KMS-11 (cell line): Measurements from ENCODE around the gene FXYD1.

ENCODE experiments used
- H2AFZ ChIP-seq: fragments of 200-600 bp; sonication (generic); 2 replicates; pipeline ENCODE4 v1.6.1; 2016; ENCODE audit warnings: antibody characterized with exemption, mixed run types, low read depth
- H3K27ac ChIP-seq: fragments of 200-600 bp; sonication (generic); 2 replicates; pipeline ENCODE4 v1.6.1; 2016; ENCODE audit warnings: mild to moderate bottlenecking, mixed run types
- H3K27me3 ChIP-seq: fragments of 200-600 bp; sonication (generic); 2 replicates; pipeline ENCODE4 v1.6.1; 2017; ENCODE audit warnings: mild to moderate bottlenecking, low read depth, mixed run types, moderate library complexity; ENCODE audit not compliant: insufficient read depth
- H3K36me3 ChIP-seq: fragments of 200-600 bp; sonication (generic); 2 replicates; pipeline ENCODE4 v1.6.1; 2017; ENCODE audit warnings: mild to moderate bottlenecking, mixed run types; ENCODE audit not compliant: insufficient read depth
- H3K4me1 ChIP-seq: fragments of 200-600 bp; sonication (generic); 2 replicates; pipeline ENCODE4 v1.6.1; 2016; ENCODE audit warnings: mild to moderate bottlenecking, low read depth, mixed run types; ENCODE audit not compliant: poor library complexity, severe bottlenecking
- H3K4me2 ChIP-seq: fragments of 200-600 bp; sonication (generic); 2 replicates; pipeline ENCODE4 v1.7.0; 2016; ENCODE audit warnings: mild to moderate bottlenecking, mixed run types
- H3K4me3 ChIP-seq: fragments of 200-600 bp; sonication (generic); IDR thresholded peaks from 2 replicates; pipeline ENCODE4 v1.6.1; 2017; ENCODE audit warnings: low read depth, low read length, mixed read lengths; ENCODE audit not compliant: insufficient read depth
- H3K79me2 ChIP-seq: fragments of 200-600 bp; sonication (generic); 2 replicates; pipeline ENCODE4 v1.6.1; 2016; ENCODE audit warnings: low read depth, mixed run types; ENCODE audit not compliant: insufficient read depth
- H3K9ac ChIP-seq: fragments of 200-600 bp; sonication (generic); 2 replicates; pipeline ENCODE4 v1.6.1; 2016; ENCODE audit warnings: mild to moderate bottlenecking, mixed run types
- H4K20me1 ChIP-seq: fragments of 200-600 bp; sonication (generic); 2 replicates; pipeline ENCODE4 v1.6.1; 2016; ENCODE audit warnings: mild to moderate bottlenecking, mixed run types; ENCODE audit not compliant: insufficient read depth
- TF ChIP-seq, protein P1 (sequence below): fragments of 200-600 bp; sonication (generic); conservative IDR thresholded peaks from 2 replicates; pipeline ENCODE4 v1.6.1; 2017; ENCODE audit warnings: low read depth, mild to moderate bottlenecking, antibody characterized with exemption, low read length, moderate library complexity, mixed read lengths

FXYD1 gene

DNA sequence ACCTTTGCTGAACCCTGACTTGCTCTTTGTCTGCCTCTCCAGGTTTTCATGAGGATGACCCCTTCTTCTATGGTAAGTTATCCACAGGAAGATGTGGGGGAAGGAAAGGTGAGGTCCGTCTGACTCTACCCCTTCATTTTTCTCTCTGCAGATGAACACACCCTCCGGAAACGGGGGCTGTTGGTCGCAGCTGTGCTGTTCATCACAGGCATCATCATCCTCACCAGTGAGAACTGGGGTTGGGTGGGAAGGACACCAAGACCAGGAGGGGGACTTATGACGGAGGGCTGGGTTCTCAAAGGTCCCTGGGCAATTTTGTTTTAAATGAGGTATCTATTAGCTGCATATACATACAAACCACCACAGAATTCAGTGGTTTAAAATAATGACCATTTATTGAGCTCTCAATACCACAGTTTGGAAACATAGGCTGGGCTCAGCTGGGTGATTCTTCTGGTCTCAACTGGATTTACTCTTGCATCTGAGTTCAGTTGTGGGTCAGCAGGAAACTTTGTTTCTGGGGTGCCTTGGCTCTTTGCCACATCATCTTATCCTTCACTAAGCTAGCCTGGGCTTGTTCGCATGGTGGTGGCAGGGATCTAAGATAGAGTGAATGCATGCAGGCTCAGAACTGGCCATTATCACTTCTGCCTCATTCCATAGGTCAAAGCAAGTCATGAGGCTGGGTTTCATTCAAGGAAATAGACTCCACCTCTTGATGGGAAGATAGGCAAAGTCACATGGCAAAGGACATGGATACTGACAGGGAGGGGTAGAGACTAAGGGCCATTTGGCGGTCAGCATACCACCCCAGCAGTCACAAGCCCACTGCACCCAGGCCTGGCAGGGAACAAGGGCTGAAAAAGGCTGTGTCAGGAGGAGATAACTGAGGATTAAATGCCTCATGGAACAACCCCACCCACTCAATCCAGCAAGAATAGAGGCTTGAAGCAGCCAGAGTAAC lies 27.8 kb downstream of the FXYD1 start:
- Histone ChIP-seq H3K4me3 (no peak overlapping the region), H4K20me1 (no peaks in the 10 kb centered on the region), H3K27me3 (no peaks in the 10 kb centered on the region), H3K4me1 (no peaks in the 10 kb centered on the region), H2AFZ (no peak overlapping the region), H3K9ac (no peak overlapping the region), H3K79me2 (no peaks in the 10 kb centered on the region), H3K4me2 (no peak overlapping the region), H3K27ac (no peak overlapping the region), H3K36me3 (no peaks in the 10 kb centered on the region; the same call in 1 of the 2 replicates)
- TF ChIP-seq, protein P1, sequence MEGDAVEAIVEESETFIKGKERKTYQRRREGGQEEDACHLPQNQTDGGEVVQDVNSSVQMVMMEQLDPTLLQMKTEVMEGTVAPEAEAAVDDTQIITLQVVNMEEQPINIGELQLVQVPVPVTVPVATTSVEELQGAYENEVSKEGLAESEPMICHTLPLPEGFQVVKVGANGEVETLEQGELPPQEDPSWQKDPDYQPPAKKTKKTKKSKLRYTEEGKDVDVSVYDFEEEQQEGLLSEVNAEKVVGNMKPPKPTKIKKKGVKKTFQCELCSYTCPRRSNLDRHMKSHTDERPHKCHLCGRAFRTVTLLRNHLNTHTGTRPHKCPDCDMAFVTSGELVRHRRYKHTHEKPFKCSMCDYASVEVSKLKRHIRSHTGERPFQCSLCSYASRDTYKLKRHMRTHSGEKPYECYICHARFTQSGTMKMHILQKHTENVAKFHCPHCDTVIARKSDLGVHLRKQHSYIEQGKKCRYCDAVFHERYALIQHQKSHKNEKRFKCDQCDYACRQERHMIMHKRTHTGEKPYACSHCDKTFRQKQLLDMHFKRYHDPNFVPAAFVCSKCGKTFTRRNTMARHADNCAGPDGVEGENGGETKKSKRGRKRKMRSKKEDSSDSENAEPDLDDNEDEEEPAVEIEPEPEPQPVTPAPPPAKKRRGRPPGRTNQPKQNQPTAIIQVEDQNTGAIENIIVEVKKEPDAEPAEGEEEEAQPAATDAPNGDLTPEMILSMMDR = no peak

DNA sequence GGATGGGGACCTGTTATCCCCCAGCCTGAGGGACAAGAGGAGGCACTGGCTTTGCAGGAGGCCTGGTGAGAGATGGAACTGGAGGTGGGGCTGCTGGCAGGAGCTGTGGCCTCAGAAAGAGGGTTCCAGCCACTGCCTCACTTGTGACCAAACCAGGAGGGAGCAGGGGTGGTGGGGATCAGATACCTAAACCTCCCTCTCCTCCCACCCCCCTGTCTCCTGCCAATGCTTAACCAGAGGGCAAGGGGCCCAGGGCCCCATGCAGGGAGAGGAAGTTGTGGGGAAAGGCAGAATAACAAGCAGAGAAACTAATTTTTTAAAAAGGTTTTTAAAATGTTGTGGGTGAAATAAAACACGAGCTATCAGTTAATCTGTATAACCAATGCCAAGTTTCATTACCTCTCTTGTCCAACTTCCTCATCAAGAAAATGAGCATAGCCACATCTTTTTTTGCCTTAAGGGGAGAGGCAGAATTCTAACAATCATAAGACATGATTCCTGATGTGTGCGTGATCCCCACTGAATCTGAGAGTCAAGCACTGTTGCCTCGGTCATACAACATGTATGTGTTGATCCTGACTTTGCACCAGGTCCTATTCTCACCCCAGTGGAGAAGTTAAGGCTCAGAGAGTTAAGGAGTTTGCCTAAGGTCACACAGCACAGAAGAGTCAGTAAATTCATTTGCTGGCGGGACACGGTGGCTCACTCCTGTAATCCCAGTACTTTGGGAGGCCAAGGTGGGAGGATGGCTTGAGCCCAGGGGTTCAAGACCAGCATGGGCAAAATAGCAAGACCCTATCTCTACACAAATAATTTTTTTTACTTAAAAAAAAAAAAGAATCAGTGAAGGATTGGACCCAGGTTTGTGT lies 28.9 kb downstream of the FXYD1 start:
- Histone ChIP-seq H3K4me1 (no peaks in the 10 kb centered on the region), H3K27me3 (no peaks in the 10 kb centered on the region), H3K9ac (no peak overlapping the region), H2AFZ (no peak overlapping the region), H3K79me2 (no peaks in the 10 kb centered on the region), H3K27ac (no peak overlapping the region), H3K36me3 (no peaks in the 10 kb centered on the region; the same call in 1 of the 2 replicates), H3K4me3 (no peak overlapping the region), H3K4me2 (no peak overlapping the region), H4K20me1 (no peaks in the 10 kb centered on the region)
- TF ChIP-seq, protein P1 = no peak

DNA sequence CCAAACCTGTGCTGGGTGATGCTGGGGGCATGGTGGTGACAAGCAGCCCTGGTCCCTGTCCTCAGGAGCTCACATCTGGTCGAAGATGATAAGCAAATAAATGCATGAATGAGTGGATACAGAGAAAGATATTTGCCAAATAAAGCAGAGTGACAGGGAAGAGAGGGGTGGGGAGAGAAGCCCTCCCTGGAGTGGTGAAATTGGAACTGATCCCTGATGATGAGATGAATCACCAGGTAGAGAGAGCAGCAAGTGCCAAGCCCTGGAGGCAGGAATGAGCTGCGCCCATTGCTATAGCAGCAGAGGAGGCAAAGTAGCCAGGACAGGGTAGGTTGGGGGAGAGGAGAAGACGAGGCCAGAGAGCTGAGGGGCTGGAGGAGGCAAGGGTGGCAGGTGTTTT lies 29.6 kb downstream of the FXYD1 start:
- Histone ChIP-seq H3K4me2 (no peak overlapping the region), H3K36me3 (no peaks in the 10 kb centered on the region; the same call in 1 of the 2 replicates)

More for the DNA sequence above, 29.6 kb downstream of the FXYD1 start:
- H2AFZ ChIP-seq = no peak overlapping the region
- TF ChIP-seq, protein P1 = no peak
- no peak overlapping the region for H3K9ac ChIP-seq
- H3K4me3 ChIP-seq = no peak overlapping the region
- H3K27ac ChIP-seq = no peak overlapping the region
- no peaks in the 10 kb centered on the region for H3K27me3 ChIP-seq
- no peaks in the 10 kb centered on the region for H3K4me1 ChIP-seq
- no peaks in the 10 kb centered on the region for H4K20me1 ChIP-seq
- H3K79me2 ChIP-seq = no peaks in the 10 kb centered on the region
